Panc1 (cell line): ENCODE data around the gene FRG2B. TPM values are rescaled to one million over a fixed set of nuclear protein-coding genes. Genes with fewer than 3 reads are reported as not detected.

ENCODE experiments used
- ATAC-seq: fragments of 200-7000 bp; cut with Tn5 transposase; 2 replicates; pipeline ENCODE4 v1.9.1; 2020; ENCODE audit warnings: mild to moderate bottlenecking, moderate library complexity
- BruUV-seq: library from RNA; stranded (reverse); fragments of 400-500 nt; replicated peaks from 2 replicates; lab custom pipeline; 2021; lab: Mats Ljungman, UMichigan
- CTCF ChIA-PET: fragments of 300-600 bp; sonication (Branson Sonifier 250); formaldehyde crosslinking; loops from one replicate; lab custom pipeline; 2022; ENCODE audit warnings: antibody characterized with exemption; lab: Charles Lee
- POLR2A ChIA-PET: fragments of 300-600 bp; sonication (Branson Sonifier 250); formaldehyde crosslinking; loops from one replicate; lab custom pipeline; 2022; ENCODE audit warnings: antibody characterized with exemption; lab: Charles Lee
- DNase-seq: peaks from one replicate; pipeline ENCODE4 v3.0.0-alpha.2; 2010; ENCODE audit warnings: low read depth, low spot score
- H3K27ac ChIP-seq: 2 replicates; pipeline ENCODE4 v1.5.1; 2011; ENCODE audit warnings: mild to moderate bottlenecking, low read length, inconsistent platforms
- H3K27me3 ChIP-seq: fragments of 200-500 bp; sonication (Bioruptor generic); 2 replicates; pipeline ENCODE4 v1.6.0; 2014; ENCODE audit warnings: low read length, inconsistent platforms; ENCODE audit not compliant: control insufficient read depth, insufficient read depth
- H3K36me3 ChIP-seq: fragments of 200-500 bp; sonication (Bioruptor generic); 2 replicates; pipeline ENCODE4 v1.5.1; 2014; ENCODE audit warnings: inconsistent platforms, mild to moderate bottlenecking, low read length, moderate library complexity; ENCODE audit not compliant: control insufficient read depth, insufficient read depth
- H3K4me1 ChIP-seq: 2 replicates; pipeline ENCODE4 v1.5.1; 2011; ENCODE audit warnings: inconsistent platforms, mild to moderate bottlenecking, low read length, moderate library complexity; ENCODE audit not compliant: control insufficient read depth, insufficient read depth
- H3K4me3 ChIP-seq, 2 experiments: 2 replicates each; pipeline ENCODE4 v1.5.1; 2011 to 2012; ENCODE audit warnings: low read depth in 2 of 2, low read length in 2 of 2, mild to moderate bottlenecking in 2 of 2, inconsistent platforms in 1 of 2, moderate library complexity in 1 of 2
- H3K9me3 ChIP-seq: fragments of 200-500 bp; sonication (Bioruptor generic); 2 replicates; pipeline ENCODE4 v1.5.1; 2014; ENCODE audit warnings: low read depth, mild to moderate bottlenecking, inconsistent platforms, low read length, moderate library complexity; ENCODE audit not compliant: control insufficient read depth, insufficient read depth
- POLR2AphosphoS5 ChIP-seq: IDR thresholded peaks from 2 replicates; pipeline ENCODE4 v1.6.1; 2012; ENCODE audit warnings: mild to moderate bottlenecking, low read depth, low read length, moderate library complexity
- SIN3A ChIP-seq: IDR thresholded peaks from 2 replicates; pipeline ENCODE4 v1.6.1; 2012; ENCODE audit warnings: low read depth, mild to moderate bottlenecking, low read length, moderate library complexity, borderline replicate concordance; ENCODE audit not compliant: insufficient read depth
- TCF7L2 ChIP-seq: IDR thresholded peaks from 2 replicates; pipeline ENCODE4 v1.6.1; 2011; ENCODE audit warnings: mild to moderate bottlenecking, low read depth, low read length, inconsistent platforms
- in situ Hi-C: cut with HindIII; loops from 2 replicates; pipeline ENCODE4 v1.10.0; 2016; ENCODE audit warnings: low sequenced_read_pairs, low pct_unique_long_range_greater_than_20kb
- intact Hi-C: fragments of 100-400 bp; cut with micrococcal nuclease; formaldehyde crosslinking; loops from one replicate; pipeline ENCODE4 v1.10.0; 2022; ENCODE audit not compliant: unreplicated experiment
- total RNA-seq: library from RNA; stranded (reverse); gene quantifications from one replicate; pipeline ENCODE4 v1.2.1, GENCODE V29; 2021; ENCODE audit not compliant: unreplicated experiment
- TF ChIP-seq, protein P1 (sequence below), 2 experiments: IDR thresholded peaks; 2 replicates each; pipeline ENCODE4 v1.6.1; 2011 to 2012; ENCODE audit warnings: low read depth in 2 of 2, control low read depth in 1 of 2, low read length in 1 of 2, mild to moderate bottlenecking in 1 of 2, moderate library complexity in 1 of 2; ENCODE audit not compliant: insufficient read depth in 1 of 2
- TF ChIP-seq, protein P2 (sequence below): fragments of 450-650 bp; IDR thresholded peaks from 2 replicates; pipeline ENCODE4 v1.5.1; 2017; ENCODE audit warnings: mild to moderate bottlenecking

The FRG2B gene
- total RNA-seq, 1 experiment from 2014 or later, result not detected

DNA sequence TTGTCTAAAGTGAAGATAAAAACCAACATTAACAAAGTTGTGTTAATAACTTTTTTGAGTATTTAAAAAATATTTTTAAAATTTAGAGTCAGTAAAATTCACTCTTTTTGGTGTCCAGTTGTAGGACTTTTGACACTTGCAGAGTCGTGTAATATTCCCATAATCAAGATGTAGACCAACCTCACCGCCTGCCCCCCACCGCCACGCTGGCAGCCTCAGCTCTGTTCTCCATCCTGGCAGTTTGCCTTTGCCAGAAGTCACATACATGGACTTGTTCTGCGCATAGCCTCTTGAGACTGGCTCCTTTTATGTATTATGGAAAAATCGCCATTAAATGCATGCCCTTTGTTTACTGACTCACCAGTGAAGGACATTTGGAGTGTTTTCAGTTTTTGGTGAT lies 33.9 kb downstream of the FRG2B start:
- intact Hi-C loops, result no loop called here
- Histone ChIP-seq H3K36me3 (no peaks in the 10 kb centered on the region), H3K27ac (no peak overlapping the region), H3K9me3 (no peaks in the 10 kb centered on the region), H3K27me3 (peaks cover 33% of the 10 kb centered on the region), H3K4me3 (no peak overlapping the region), H3K4me1 (no peaks in the 10 kb centered on the region)
- no TSS peak for BruUV-seq
- POLR2A ChIA-PET, result no interaction called here
- CTCF ChIA-PET, result no interaction called here
- in situ Hi-C loops, result no loop called here
- TF ChIP-seq, protein P1, sequence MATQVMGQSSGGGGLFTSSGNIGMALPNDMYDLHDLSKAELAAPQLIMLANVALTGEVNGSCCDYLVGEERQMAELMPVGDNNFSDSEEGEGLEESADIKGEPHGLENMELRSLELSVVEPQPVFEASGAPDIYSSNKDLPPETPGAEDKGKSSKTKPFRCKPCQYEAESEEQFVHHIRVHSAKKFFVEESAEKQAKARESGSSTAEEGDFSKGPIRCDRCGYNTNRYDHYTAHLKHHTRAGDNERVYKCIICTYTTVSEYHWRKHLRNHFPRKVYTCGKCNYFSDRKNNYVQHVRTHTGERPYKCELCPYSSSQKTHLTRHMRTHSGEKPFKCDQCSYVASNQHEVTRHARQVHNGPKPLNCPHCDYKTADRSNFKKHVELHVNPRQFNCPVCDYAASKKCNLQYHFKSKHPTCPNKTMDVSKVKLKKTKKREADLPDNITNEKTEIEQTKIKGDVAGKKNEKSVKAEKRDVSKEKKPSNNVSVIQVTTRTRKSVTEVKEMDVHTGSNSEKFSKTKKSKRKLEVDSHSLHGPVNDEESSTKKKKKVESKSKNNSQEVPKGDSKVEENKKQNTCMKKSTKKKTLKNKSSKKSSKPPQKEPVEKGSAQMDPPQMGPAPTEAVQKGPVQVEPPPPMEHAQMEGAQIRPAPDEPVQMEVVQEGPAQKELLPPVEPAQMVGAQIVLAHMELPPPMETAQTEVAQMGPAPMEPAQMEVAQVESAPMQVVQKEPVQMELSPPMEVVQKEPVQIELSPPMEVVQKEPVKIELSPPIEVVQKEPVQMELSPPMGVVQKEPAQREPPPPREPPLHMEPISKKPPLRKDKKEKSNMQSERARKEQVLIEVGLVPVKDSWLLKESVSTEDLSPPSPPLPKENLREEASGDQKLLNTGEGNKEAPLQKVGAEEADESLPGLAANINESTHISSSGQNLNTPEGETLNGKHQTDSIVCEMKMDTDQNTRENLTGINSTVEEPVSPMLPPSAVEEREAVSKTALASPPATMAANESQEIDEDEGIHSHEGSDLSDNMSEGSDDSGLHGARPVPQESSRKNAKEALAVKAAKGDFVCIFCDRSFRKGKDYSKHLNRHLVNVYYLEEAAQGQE (IDR thresholded peaks at IDR 0.05; ENCODE audit: insufficient read depth in 1 of 2, low read depth in 2 of 2, low read length in 1 of 2), result no peak
- TF ChIP-seq SIN3A, result no peak
- TF ChIP-seq, protein P2, sequence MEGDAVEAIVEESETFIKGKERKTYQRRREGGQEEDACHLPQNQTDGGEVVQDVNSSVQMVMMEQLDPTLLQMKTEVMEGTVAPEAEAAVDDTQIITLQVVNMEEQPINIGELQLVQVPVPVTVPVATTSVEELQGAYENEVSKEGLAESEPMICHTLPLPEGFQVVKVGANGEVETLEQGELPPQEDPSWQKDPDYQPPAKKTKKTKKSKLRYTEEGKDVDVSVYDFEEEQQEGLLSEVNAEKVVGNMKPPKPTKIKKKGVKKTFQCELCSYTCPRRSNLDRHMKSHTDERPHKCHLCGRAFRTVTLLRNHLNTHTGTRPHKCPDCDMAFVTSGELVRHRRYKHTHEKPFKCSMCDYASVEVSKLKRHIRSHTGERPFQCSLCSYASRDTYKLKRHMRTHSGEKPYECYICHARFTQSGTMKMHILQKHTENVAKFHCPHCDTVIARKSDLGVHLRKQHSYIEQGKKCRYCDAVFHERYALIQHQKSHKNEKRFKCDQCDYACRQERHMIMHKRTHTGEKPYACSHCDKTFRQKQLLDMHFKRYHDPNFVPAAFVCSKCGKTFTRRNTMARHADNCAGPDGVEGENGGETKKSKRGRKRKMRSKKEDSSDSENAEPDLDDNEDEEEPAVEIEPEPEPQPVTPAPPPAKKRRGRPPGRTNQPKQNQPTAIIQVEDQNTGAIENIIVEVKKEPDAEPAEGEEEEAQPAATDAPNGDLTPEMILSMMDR, result no peak
- no peak for ATAC-seq
- DNase-seq, result no peak

DNA sequence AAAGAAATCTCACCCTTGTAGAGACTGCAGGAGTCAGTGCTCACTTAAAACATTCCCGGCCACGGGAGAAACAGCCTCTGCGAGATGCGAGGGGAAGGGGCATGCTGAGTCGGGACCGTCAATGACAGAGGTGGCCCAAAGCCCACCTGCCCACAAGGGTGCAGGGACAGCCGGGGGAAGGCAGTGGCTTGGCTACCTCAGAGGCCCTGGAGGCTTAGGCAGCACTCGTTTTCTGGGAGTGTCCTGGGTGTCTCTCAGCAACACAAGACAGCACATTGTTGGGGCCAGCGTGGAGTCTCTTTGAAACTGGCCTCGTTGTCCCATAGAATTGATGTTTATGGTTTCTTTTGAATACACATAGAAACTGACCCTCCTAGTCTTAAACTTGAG lies 35.6 kb downstream of the FRG2B start:
- POLR2A ChIA-PET, result no interaction called here
- H3K27me3 ChIP-seq, result peaks cover 24% of the 10 kb centered on the region
- no peaks in the 10 kb centered on the region for H3K9me3 ChIP-seq
- DNase-seq (no peak), ATAC-seq (peak; percentile 75)
- intact Hi-C loops, result no loop called here
- no TSS peak for BruUV-seq
- CTCF ChIA-PET, result no interaction called here
- no peak overlapping the region for H3K4me3 ChIP-seq
- H3K4me1 ChIP-seq, result no peaks in the 10 kb centered on the region
- H3K36me3 ChIP-seq, result no peaks in the 10 kb centered on the region
- TF ChIP-seq TCF7L2 (no peak), SIN3A (no peak), POLR2AphosphoS5 (no peak)
- TF ChIP-seq, protein P1 (IDR thresholded peaks at IDR 0.05; ENCODE audit: insufficient read depth in 1 of 2, low read depth in 2 of 2, low read length in 1 of 2), result no peak
- TF ChIP-seq, protein P2, result no peak
- in situ Hi-C loops, result no loop called here
- H3K27ac ChIP-seq, result no peak overlapping the region
